H9 (cell line): Measurements from ENCODE around the gene ZDHHC19. TPM values are rescaled to one million over a fixed set of nuclear protein-coding genes. Genes with fewer than 3 reads are reported as not detected.

Experiments used
- DNase-seq: peaks from one replicate; pipeline ENCODE4 v3.0.0-alpha.2; 2017
- H2AFZ ChIP-seq: one replicate; pipeline ENCODE4 v1.6.1; 2013; ENCODE audit warnings: mild to moderate bottlenecking, low read length, control low read depth, moderate library complexity
- H2AK5ac ChIP-seq: 2 replicates; pipeline ENCODE4 v1.6.1; 2013; ENCODE audit warnings: low read length, control low read depth, mixed read lengths; ENCODE audit not compliant: insufficient read length
- H2BK120ac ChIP-seq: one replicate; pipeline ENCODE4 v1.6.1; 2013; ENCODE audit warnings: low read depth, mild to moderate bottlenecking, low read length, control low read depth, inconsistent platforms; ENCODE audit not compliant: poor library complexity, severe bottlenecking
- H2BK12ac ChIP-seq: 2 replicates; pipeline ENCODE4 v1.6.1; 2013; ENCODE audit warnings: low read length, control low read depth, mixed read lengths, low read depth; ENCODE audit not compliant: insufficient read length
- H2BK15ac ChIP-seq: 2 replicates; pipeline ENCODE4 v1.6.1; 2013; ENCODE audit warnings: low read depth, low read length, control low read depth
- H2BK20ac ChIP-seq: one replicate; pipeline ENCODE4 v1.6.1; 2013; ENCODE audit warnings: low read depth, mild to moderate bottlenecking, low read length, control low read depth, inconsistent platforms; ENCODE audit not compliant: poor library complexity, severe bottlenecking
- H2BK5ac ChIP-seq: 2 replicates; pipeline ENCODE4 v1.6.1; 2013; ENCODE audit warnings: low read length, control low read depth, mixed read lengths; ENCODE audit not compliant: insufficient read length
- H3K14ac ChIP-seq: 2 replicates; pipeline ENCODE4 v1.6.1; 2013; ENCODE audit warnings: low read length, control low read depth; ENCODE audit not compliant: insufficient read depth
- H3K18ac ChIP-seq: 2 replicates; pipeline ENCODE4 v1.6.1; 2013; ENCODE audit warnings: low read depth, mild to moderate bottlenecking, mixed read lengths, low read length, control low read depth; ENCODE audit not compliant: insufficient read length
- H3K23ac ChIP-seq: 2 replicates; pipeline ENCODE4 v1.6.1; 2013; ENCODE audit warnings: low read length, control low read depth, mixed read lengths, low read depth; ENCODE audit not compliant: insufficient read length
- H3K23me2 ChIP-seq: 2 replicates; pipeline ENCODE4 v1.6.1; 2013; ENCODE audit warnings: low read depth, mild to moderate bottlenecking, mixed read lengths, low read length, control low read depth; ENCODE audit not compliant: insufficient read length, poor library complexity, severe bottlenecking
- H3K27ac ChIP-seq: 2 replicates; pipeline ENCODE4 v1.5.1; 2013; ENCODE audit warnings: low read length, control low read depth, mixed read lengths, low read depth; ENCODE audit not compliant: insufficient read length
- H3K27me3 ChIP-seq: 2 replicates; pipeline ENCODE4 v1.6.1; 2013; ENCODE audit warnings: low read length, control low read depth, inconsistent platforms; ENCODE audit not compliant: insufficient read depth
- H3K4ac ChIP-seq: 2 replicates; pipeline ENCODE4 v1.6.1; 2013; ENCODE audit warnings: low read depth, mild to moderate bottlenecking, control low read depth, inconsistent platforms, low read length, moderate library complexity
- H3K4me1 ChIP-seq: 2 replicates; pipeline ENCODE4 v1.6.1; 2013; ENCODE audit warnings: low read length, control low read depth, inconsistent platforms; ENCODE audit not compliant: insufficient read depth
- H3K4me2 ChIP-seq: 2 replicates; pipeline ENCODE4 v1.6.1; 2013; ENCODE audit warnings: low read length, control low read depth, mixed read lengths; ENCODE audit not compliant: insufficient read length, insufficient read depth
- H3K56ac ChIP-seq: 2 replicates; pipeline ENCODE4 v1.6.1; 2013; ENCODE audit warnings: low read depth, mild to moderate bottlenecking, mixed read lengths, low read length, control low read depth; ENCODE audit not compliant: insufficient read length
- H3K79me1 ChIP-seq: 2 replicates; pipeline ENCODE4 v1.6.1; 2013; ENCODE audit warnings: low read depth, mild to moderate bottlenecking, moderate library complexity, low read length, control low read depth, inconsistent platforms; ENCODE audit not compliant: insufficient read depth, poor library complexity, severe bottlenecking
- H3K79me2 ChIP-seq: 2 replicates; pipeline ENCODE4 v1.6.1; 2013; ENCODE audit warnings: low read length, control low read depth, inconsistent platforms; ENCODE audit not compliant: insufficient read depth
- H3K9ac ChIP-seq: 2 replicates; pipeline ENCODE4 v1.6.1; 2013; ENCODE audit warnings: low read length, control low read depth, mixed read lengths; ENCODE audit not compliant: insufficient read length; ENCODE audit errors: extremely low read depth
- H3K9me3 ChIP-seq: one replicate; pipeline ENCODE4 v1.6.1; 2013; ENCODE audit warnings: low read depth, low read length, inconsistent platforms; ENCODE audit not compliant: control insufficient read depth
- H3T11ph ChIP-seq: one replicate; pipeline ENCODE4 v1.6.1; 2013; ENCODE audit warnings: mild to moderate bottlenecking, low read length, control low read depth, inconsistent platforms
- H4K20me1 ChIP-seq: one replicate; pipeline ENCODE4 v1.6.1; 2013; ENCODE audit not compliant: control insufficient read depth, insufficient read length, insufficient read depth
- H4K5ac ChIP-seq: 2 replicates; pipeline ENCODE4 v1.6.1; 2013; ENCODE audit warnings: low read depth, mild to moderate bottlenecking, mixed read lengths, low read length, control low read depth; ENCODE audit not compliant: insufficient read length
- H4K8ac ChIP-seq: replicated peaks from 2 replicates; pipeline ENCODE4 v1.6.1; 2013; ENCODE audit warnings: low read length, control low read depth, mixed read lengths, low read depth; ENCODE audit not compliant: insufficient read length
- H4K91ac ChIP-seq: 2 replicates; pipeline ENCODE4 v1.6.1; 2013; ENCODE audit warnings: low read depth, mild to moderate bottlenecking, moderate library complexity, mixed read lengths, low read length, control low read depth; ENCODE audit not compliant: insufficient read length
- H3K27ac Mint-ChIP-seq, 3 experiments: 2 replicates in 2 of 3; 3 replicates in 1 of 3; pipeline ENCODE4 v1.8.0; 2020 to 2021; ENCODE audit warnings: mixed read lengths in 3 of 3, mild to moderate bottlenecking in 1 of 3, moderate library complexity in 1 of 3
- H3K27me3 Mint-ChIP-seq: 2 replicates; pipeline ENCODE4 v1.8.0; 2021; ENCODE audit warnings: low read depth, mild to moderate bottlenecking, moderate library complexity, mixed read lengths
- H3K36me3 Mint-ChIP-seq, 3 experiments: 2 replicates in 2 of 3; 3 replicates in 1 of 3; pipeline ENCODE4 v1.8.0; 2020 to 2021; ENCODE audit warnings: low read depth in 3 of 3, mixed read lengths in 3 of 3; ENCODE audit not compliant: insufficient read depth in 1 of 3
- H3K4me1 Mint-ChIP-seq, 2 experiments: 2 replicates each; pipeline ENCODE4 v1.8.0; 2020; ENCODE audit warnings: mixed read lengths in 2 of 2
- H3K4me3 Mint-ChIP-seq, 2 experiments: 2 replicates in 1 of 2; 3 replicates in 1 of 2; pipeline ENCODE4 v1.8.0; 2020 to 2021; ENCODE audit warnings: mild to moderate bottlenecking in 2 of 2, mixed read lengths in 2 of 2, moderate library complexity in 1 of 2
- H3K9me3 Mint-ChIP-seq, 2 experiments: 2 replicates in 1 of 2; 3 replicates in 1 of 2; pipeline ENCODE4 v1.8.0; 2020; ENCODE audit warnings: mild to moderate bottlenecking in 2 of 2, mixed read lengths in 2 of 2, moderate library complexity in 1 of 2
- WGBS: extraction: QIAGEN DNeasy Blood & Tissue Kit; methylation state at CpG from one replicate; pipeline ENCODE4 v1.1.7; 2013; ENCODE audit warnings: missing lambda C conversion rate, low lambda C conversion rate, mixed read lengths; ENCODE audit not compliant: insufficient read length; ENCODE audit errors: extremely low coverage; 5-methylcytosine and 5-hydroxymethylcytosine counted together
- total RNA-seq: library from RNA; stranded (reverse); gene quantifications from 2 replicates; pipeline ENCODE4 v1.2.1, GENCODE V29; 2021
- TF ChIP-seq, protein P1 (sequence below): fragments of 200-600 bp; sonication (generic); conservative IDR thresholded peaks from 3 replicates; pipeline ENCODE4 v1.8.0; 2021; ENCODE audit warnings: antibody characterized with exemption, mild to moderate bottlenecking

The ZDHHC19 gene
- total RNA-seq, 1 experiment from 2014 or later = 2.2 TPM

DNA sequence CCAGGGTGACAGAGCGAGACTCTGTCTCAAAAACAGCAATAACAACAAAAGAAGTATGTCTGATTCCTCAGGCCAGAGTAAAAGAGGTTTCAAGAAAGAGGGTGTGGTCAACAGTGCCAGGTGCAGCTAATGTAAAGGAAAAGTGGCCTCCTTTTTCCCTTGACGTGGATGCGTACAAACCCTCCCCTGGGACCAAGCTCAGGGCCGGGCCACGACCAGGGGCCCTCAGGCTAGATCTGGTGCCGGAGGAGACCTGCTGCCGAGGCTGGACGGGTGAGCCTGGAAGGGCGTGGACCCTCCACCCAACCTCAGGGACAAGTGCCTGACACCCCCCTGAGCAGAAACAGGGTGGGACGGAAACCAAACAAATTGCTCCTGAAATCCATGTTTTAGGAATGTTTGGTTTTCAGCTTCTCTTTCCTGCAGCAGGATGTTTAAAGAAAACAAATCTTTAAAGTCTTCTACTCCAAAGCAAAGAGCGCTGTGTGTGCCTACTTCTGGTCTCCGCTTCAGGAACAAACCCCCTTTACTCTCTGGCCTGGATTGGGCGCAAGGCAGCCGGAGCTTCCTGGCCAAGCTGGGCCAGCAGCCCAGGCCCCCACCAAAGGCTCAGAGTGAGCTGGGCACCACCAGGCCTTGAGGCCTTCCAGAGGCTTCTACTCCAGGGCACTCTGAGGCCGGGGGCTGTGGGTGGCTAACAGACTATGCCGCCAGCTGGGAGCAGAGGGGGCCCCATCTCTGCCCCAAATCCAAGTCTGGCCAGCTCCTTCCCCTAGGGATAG, 21.4 kb downstream of the ZDHHC19 start:
- no peaks in the 10 kb centered on the region for H3K9me3 Mint-ChIP-seq
- Histone ChIP-seq H3K23ac (no peak overlapping the region), H4K5ac (no peak overlapping the region), H3K79me1 (no peaks in the 10 kb centered on the region), H3K79me2 (no peaks in the 10 kb centered on the region), H3K4ac (no peak overlapping the region), H4K8ac (no peak overlapping the region), H3T11ph (no peak overlapping the region), H2BK20ac (no peak overlapping the region), H3K4me2 (no peak overlapping the region), H3K27ac (no peak overlapping the region), H2BK15ac (no peak overlapping the region), H3K4me1 (no peaks in the 10 kb centered on the region), H2BK120ac (no peak overlapping the region), H3K18ac (no peak overlapping the region), H3K14ac (no peak overlapping the region), H3K9ac (no peak overlapping the region), H2BK5ac (no peak overlapping the region), H4K20me1 (no peaks in the 10 kb centered on the region), H2BK12ac (no peak overlapping the region), H3K9me3 (no peaks in the 10 kb centered on the region), H3K23me2 (no peaks in the 10 kb centered on the region), H2AK5ac (no peak overlapping the region), H3K27me3 (no peaks in the 10 kb centered on the region), H4K91ac (no peak overlapping the region), H2AFZ (no peak overlapping the region), H3K56ac (no peak overlapping the region)
- H3K4me3 Mint-ChIP-seq = no peak overlapping the region
- H3K27me3 Mint-ChIP-seq = no peaks in the 10 kb centered on the region
- no peaks in the 10 kb centered on the region for H3K36me3 Mint-ChIP-seq
- WGBS = no CpG with 5 or more reads among the region's 16 CpGs
- DNase-seq = no peak
- peaks cover 15 to 26% of the 10 kb centered on the region in 2 experiments for H3K4me1 Mint-ChIP-seq
- TF ChIP-seq, protein P1, sequence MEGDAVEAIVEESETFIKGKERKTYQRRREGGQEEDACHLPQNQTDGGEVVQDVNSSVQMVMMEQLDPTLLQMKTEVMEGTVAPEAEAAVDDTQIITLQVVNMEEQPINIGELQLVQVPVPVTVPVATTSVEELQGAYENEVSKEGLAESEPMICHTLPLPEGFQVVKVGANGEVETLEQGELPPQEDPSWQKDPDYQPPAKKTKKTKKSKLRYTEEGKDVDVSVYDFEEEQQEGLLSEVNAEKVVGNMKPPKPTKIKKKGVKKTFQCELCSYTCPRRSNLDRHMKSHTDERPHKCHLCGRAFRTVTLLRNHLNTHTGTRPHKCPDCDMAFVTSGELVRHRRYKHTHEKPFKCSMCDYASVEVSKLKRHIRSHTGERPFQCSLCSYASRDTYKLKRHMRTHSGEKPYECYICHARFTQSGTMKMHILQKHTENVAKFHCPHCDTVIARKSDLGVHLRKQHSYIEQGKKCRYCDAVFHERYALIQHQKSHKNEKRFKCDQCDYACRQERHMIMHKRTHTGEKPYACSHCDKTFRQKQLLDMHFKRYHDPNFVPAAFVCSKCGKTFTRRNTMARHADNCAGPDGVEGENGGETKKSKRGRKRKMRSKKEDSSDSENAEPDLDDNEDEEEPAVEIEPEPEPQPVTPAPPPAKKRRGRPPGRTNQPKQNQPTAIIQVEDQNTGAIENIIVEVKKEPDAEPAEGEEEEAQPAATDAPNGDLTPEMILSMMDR = no peak
- 0 out of 7 replicates have a peak overlapping the region, but pooled peaks of 1 of the 3 experiments have one; percentile 18 for H3K27ac Mint-ChIP-seq
